ENCODE measurements around the gene ADGRD1. TPM values are rescaled to one million over a fixed set of nuclear protein-coding genes. Genes with fewer than 3 reads are reported as not detected.
A peak's percentile ranks its signal among the peaks of the same experiment; 100 is the strongest.

ADGRD1 gene
- total RNA-seq, 2 experiments from 2014 or later = 0.64 to 1.0 TPM

DNA sequence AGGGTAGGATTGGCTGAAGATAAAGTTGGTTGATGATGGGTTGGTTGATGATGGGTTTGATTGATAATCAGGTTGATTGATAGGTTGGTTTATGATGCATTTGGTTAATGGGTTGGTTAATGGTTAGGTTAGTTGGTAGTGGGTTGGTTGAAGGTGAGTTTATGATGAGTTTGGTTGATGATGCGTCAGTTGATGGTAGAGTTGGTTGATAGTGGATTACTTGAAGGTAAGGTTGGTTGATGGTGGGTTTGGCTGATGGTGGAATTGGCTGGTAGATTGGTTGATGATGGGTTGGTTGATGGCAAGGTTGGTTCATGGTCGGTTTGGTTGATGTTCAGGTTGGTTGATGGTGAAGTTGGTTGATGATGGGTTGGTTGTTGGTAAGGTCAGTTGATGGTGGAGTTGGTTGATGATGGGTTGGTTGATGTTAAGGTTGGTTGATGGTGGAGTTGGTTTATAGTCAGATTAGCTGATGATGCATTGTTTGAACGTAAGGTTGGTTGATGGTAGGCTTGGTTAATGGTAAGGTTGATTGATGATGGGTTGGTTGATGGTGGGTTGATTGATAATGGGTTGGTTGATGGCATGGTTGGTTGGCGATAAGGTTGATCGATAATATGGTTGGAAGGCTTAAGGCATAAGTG lies 146.4 kb downstream of the ADGRD1 start:
- Mint-ChIP-seq H3K27ac (no peak overlapping the region), H3K4me3 (no peak overlapping the region), H3K27me3 (peaks cover 6% of the 10 kb centered on the region), H3K9me3 (peaks cover 2% of the 10 kb centered on the region), H3K4me1 (ENCODE audit: low read depth) (peaks cover 5% of the 10 kb centered on the region), H3K36me3 (no peaks in the 10 kb centered on the region)
- ChIA-PET POLR2A (no interaction called here), CTCF (no interaction called here)
- intact Hi-C loops (cut with micrococcal nuclease) = loop anchor here (10.0 kb wide), 2 partner anchors 355 to 505 kb away; no protein-coding TSS in a partner anchor
- DNase-seq = no peak

DNA sequence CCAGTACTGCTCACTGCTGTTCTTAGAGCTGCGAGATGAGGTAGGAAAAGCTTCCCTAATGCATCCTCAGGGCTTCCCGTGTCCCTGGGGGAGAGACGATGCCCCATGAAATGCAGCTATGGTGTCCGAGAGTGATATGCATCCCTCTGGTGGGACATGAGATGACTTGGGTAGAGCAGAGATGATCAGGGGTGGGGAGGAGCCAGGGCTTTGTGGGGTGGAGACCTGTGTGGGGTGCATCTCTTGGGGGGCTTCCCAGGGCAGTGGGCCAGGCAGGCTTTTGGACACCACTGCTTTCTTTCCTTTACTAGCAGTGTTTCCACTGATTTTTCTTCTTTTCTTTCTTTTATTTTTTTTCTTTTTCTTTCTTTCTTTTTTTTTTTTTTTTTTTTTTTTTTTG lies 147.3 kb downstream of the ADGRD1 start:
- intact Hi-C loops (cut with micrococcal nuclease) = loop anchor here (10.0 kb wide), 2 partner anchors 354 to 504 kb away; no protein-coding TSS in a partner anchor
- CTCF ChIA-PET = interaction anchor here (0.7 to 1.5 kb wide), 2 partner anchors 12 to 54 kb away, joined by 3 to 4 read pairs; no protein-coding TSS in a partner anchor

GRCh38 chr12:131101703-131102492 lies 148.2 kb downstream of the ADGRD1 start:
- Mint-ChIP-seq H3K9me3 (peaks cover 2% of the 10 kb centered on the region), H3K27ac (no peak overlapping the region), H3K36me3 (no peaks in the 10 kb centered on the region), H3K4me3 (no peak overlapping the region), H3K27me3 (peaks cover 7% of the 10 kb centered on the region), H3K4me1 (ENCODE audit: low read depth) (peaks cover 14% of the 10 kb centered on the region)
- intact Hi-C loops (cut with micrococcal nuclease) = loop anchor here (10.0 kb wide), 2 partner anchors 353 to 503 kb away; no protein-coding TSS in a partner anchor
- ChIA-PET CTCF (interaction anchor here (0.7 to 1.5 kb wide), 4 partner anchors 11 to 53 kb away, joined by 3 to 4 read pairs (median 4); no protein-coding TSS in a partner anchor), POLR2A (no interaction called here)
- no peak for DNase-seq

More for the DNA sequence above, 147.3 kb downstream of the ADGRD1 start:
- H3K9me3 Mint-ChIP-seq = peaks cover 2% of the 10 kb centered on the region
- H3K27me3 Mint-ChIP-seq = peaks cover 3% of the 10 kb centered on the region
- peaks cover 12% of the 10 kb centered on the region for H3K4me1 Mint-ChIP-seq (ENCODE audit: low read depth)
- no peak for DNase-seq
- H3K36me3 Mint-ChIP-seq = no peaks in the 10 kb centered on the region
- H3K27ac Mint-ChIP-seq = no peak overlapping the region
- POLR2A ChIA-PET = no interaction called here
- no peak overlapping the region for H3K4me3 Mint-ChIP-seq

GRCh38 chr12:131102493-131102931 lies 148.8 kb downstream of the ADGRD1 start:
- peaks cover 2% of the 10 kb centered on the region for H3K9me3 Mint-ChIP-seq
- no peak overlapping the region for H3K27ac Mint-ChIP-seq
- no peaks in the 10 kb centered on the region for H3K36me3 Mint-ChIP-seq
- ChIA-PET CTCF (interaction anchor here (0.8 to 5.9 kb wide), 3 partner anchors 30 to 32 kb away, joined by 3 to 197 read pairs (median 4); no protein-coding TSS in a partner anchor), POLR2A (no interaction called here)
- H3K4me3 Mint-ChIP-seq = no peak overlapping the region
- DNase-seq = no peak
- H3K27me3 Mint-ChIP-seq = peaks cover 7% of the 10 kb centered on the region
- peaks cover 14% of the 10 kb centered on the region for H3K4me1 Mint-ChIP-seq (ENCODE audit: low read depth)
- intact Hi-C loops (cut with micrococcal nuclease) = loop anchor here (10.0 kb wide), 2 partner anchors 352 to 502 kb away; no protein-coding TSS in a partner anchor

DNA sequence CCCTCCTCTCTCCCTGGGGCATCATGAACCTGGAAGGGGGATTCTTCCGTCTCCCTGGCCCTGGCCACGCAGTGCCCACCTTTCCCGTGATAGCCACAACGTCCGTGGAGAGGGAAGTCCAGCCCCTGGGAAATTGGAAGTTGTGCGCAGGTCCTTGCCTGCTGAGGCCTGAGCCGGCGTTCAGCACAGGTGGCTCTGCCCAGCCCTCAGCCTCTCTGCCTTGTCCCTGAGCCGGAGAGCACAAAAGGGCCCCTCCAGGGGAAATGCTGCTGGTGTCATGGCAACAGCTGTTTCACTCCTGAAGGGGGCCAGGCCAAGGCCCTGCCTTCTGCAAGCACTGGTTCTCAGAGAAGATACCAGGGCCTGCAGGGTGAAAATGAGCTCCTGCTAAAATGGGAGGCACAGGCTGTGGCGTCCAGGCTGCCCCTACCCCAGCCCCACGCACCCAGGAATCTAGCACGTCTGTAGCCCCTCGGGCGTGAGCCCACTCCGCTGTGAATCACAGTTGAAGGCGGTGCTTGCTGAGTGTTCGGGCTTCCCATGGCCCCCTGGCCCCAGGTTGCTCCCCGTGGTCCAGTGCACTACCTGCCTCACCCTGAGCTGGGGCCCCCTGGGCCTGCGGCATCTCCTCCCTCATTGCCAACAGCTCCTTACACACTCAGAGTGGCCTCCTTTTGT lies 149.4 kb downstream of the ADGRD1 start:
- ChIA-PET POLR2A (no interaction called here), CTCF (interaction anchor here (0.9 to 5.9 kb wide), 5 partner anchors 8 to 340 kb away, joined by 3 to 197 read pairs (median 8); no protein-coding TSS in a partner anchor)
- Mint-ChIP-seq H3K4me1 (ENCODE audit: low read depth) (peaks cover 14% of the 10 kb centered on the region), H3K4me3 (no peak overlapping the region), H3K9me3 (peaks cover 2% of the 10 kb centered on the region), H3K27me3 (peaks cover 7% of the 10 kb centered on the region), H3K36me3 (no peaks in the 10 kb centered on the region), H3K27ac (no peak overlapping the region)
- DNase-seq = no peak
- intact Hi-C loops (cut with micrococcal nuclease) = loop anchor here (10.0 kb wide), 2 partner anchors 352 to 502 kb away; no protein-coding TSS in a partner anchor

DNA sequence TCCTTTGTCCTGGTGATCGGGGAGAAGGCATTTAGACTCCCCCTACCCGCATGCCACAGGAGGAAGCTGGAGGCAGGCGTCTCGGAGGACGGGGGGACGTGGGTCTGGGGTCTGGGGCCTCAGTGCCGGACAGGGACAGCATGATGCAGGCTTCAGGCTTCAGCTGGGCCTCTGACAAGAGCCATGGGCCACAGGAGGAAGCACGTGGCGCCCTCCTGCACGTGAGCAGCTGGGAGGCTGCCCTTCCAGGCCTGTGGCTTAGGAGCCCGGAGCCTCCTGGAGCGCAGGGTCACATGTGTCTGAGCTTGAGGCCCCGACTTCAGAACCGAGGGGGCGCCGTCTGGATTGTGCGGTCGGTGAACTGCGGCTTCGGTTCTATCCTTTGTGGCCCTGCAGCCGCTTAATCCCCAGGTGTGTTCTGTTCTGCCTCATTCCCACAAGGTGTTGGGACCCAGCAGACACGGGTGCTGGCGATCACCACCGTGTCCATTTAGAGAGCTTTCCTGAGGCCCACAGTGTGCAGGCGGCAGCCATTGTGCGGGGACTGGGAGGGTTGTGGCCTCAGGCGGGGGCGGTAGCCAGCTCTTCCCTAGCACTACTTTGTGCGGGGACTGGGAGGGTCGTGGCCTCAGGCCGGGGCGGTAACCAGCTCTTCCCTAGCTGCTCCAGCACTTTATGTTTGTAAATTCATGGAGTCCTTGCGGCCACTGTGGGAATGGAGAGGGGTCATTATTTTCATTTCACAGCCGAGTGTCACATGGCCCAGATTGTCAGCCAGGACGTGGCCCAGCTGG lies 150.2 kb downstream of the ADGRD1 start:
- Mint-ChIP-seq H3K9me3 (peaks cover 2% of the 10 kb centered on the region), H3K4me3 (no peak overlapping the region), H3K27ac (no peak overlapping the region), H3K36me3 (no peaks in the 10 kb centered on the region), H3K4me1 (ENCODE audit: low read depth) (peaks cover 14% of the 10 kb centered on the region), H3K27me3 (peaks cover 7% of the 10 kb centered on the region)
- ChIA-PET POLR2A (interaction anchor here (0.7 kb wide), 1 partner anchor 28 kb away, joined by 3 read pairs; no protein-coding TSS in a partner anchor), CTCF (interaction anchor here (0.6 to 5.9 kb wide), 23 partner anchors 8 to 727 kb away, joined by 3 to 197 read pairs (median 4); no protein-coding TSS in a partner anchor)
- intact Hi-C loops (cut with micrococcal nuclease) = loop anchor here (1.0 to 10.0 kb wide), 4 partner anchors 28 to 727 kb away; no protein-coding TSS in a partner anchor
- DNase-seq = no peak

GRCh38 chr12:131104463-131105350 lies 151.0 kb downstream of the ADGRD1 start:
- Mint-ChIP-seq H3K27ac (no peak overlapping the region), H3K4me3 (peak overlapping the region; percentile 10), H3K4me1 (ENCODE audit: low read depth) (peaks cover 14% of the 10 kb centered on the region), H3K36me3 (no peaks in the 10 kb centered on the region), H3K9me3 (peaks cover 8% of the 10 kb centered on the region), H3K27me3 (peaks cover 7% of the 10 kb centered on the region)
- intact Hi-C loops (cut with micrococcal nuclease) = loop anchor here (1.0 to 10.0 kb wide), 5 partner anchors 28 to 726 kb away; partner anchors contain the start of gene RAN
- peak; percentile 88 for DNase-seq
- CTCF ChIA-PET = interaction anchor here (0.5 to 5.9 kb wide), 29 partner anchors 9 to 726 kb away, joined by 3 to 197 read pairs (median 4); no protein-coding TSS in a partner anchor
- POLR2A ChIA-PET = interaction anchor here (0.7 to 0.9 kb wide), 2 partner anchors 16 to 27 kb away, joined by 3 read pairs; no protein-coding TSS in a partner anchor

- DNase-seq = no peak
- H3K27me3 Mint-ChIP-seq = peaks cover 7% of the 10 kb centered on the region
- no peaks in the 10 kb centered on the region for H3K36me3 Mint-ChIP-seq
- H3K4me1 Mint-ChIP-seq (ENCODE audit: low read depth) = peaks cover 14% of the 10 kb centered on the region
- H3K9me3 Mint-ChIP-seq = peaks cover 11% of the 10 kb centered on the region
- ChIA-PET CTCF (interaction anchor here (0.5 to 5.9 kb wide), 21 partner anchors 8 to 725 kb away, joined by 3 to 197 read pairs (median 5); no protein-coding TSS in a partner anchor), POLR2A (interaction anchor here (0.9 kb wide), 1 partner anchor 17 kb away, joined by 3 read pairs; no protein-coding TSS in a partner anchor)
- no peak overlapping the region for H3K27ac Mint-ChIP-seq
- H3K4me3 Mint-ChIP-seq = no peak overlapping the region
- intact Hi-C loops (cut with micrococcal nuclease) = loop anchor here (2.0 to 10.0 kb wide), 4 partner anchors 233 to 725 kb away; partner anchors contain the start of gene RAN
Measured at GRCh38 chr12:131105351-131105735, 151.6 kb downstream of the ADGRD1 start.

DNA sequence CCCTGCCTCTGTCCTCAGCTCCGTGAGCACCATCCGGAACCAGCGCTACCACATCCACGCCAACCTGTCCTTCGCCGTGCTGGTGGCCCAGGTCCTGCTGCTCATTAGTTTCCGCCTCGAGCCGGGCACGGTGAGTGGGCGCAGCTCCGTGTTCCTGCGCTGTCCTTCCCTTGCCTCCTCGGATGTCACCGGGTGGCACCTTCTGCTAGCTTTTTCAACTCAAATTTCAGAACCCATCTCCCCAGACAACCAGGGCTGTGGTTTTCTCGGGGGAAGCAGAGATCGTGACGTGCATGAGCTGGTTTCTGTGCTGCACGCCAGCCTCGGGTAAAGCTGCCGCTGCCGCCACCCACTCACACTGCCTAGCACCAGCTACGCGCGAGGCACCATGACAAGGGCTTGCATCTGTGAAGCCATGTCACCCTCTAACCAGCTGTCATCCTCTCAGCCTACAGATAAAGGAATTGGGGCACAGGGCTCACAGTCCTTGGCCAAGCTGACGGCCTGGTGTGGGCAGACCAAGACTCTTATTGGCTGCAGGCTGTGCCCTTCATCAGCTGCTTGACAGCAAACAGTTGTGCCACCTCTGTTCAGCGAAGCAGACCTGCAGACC lies 152.1 kb downstream of the ADGRD1 start:
- POLR2A ChIA-PET = interaction anchor here (0.9 kb wide), 1 partner anchor 17 kb away, joined by 3 read pairs; no protein-coding TSS in a partner anchor
- H3K27ac Mint-ChIP-seq = peak overlapping the region; percentile 56
- H3K36me3 Mint-ChIP-seq = no peaks in the 10 kb centered on the region
- peaks cover 14% of the 10 kb centered on the region for H3K4me1 Mint-ChIP-seq (ENCODE audit: low read depth)
- CTCF ChIA-PET = interaction anchor here (0.6 to 5.9 kb wide), 15 partner anchors 10 to 725 kb away, joined by 3 to 197 read pairs (median 6); no protein-coding TSS in a partner anchor
- H3K9me3 Mint-ChIP-seq = peaks cover 10% of the 10 kb centered on the region
- peak overlapping the region; percentile 35 for H3K4me3 Mint-ChIP-seq
- peaks cover 7% of the 10 kb centered on the region for H3K27me3 Mint-ChIP-seq
- intact Hi-C loops (cut with micrococcal nuclease) = loop anchor here (2.0 to 10.0 kb wide), 5 partner anchors 105 to 725 kb away; partner anchors contain the start of gene RAN
- DNase-seq = peak; percentile 81
